Activated CD4-positive, CD25-positive, alpha-beta regulatory T cell treated with anti-CD3 and anti-CD28 coated beads, Interleukin-2, amount 50 U/mL, for 16 hours (primary cell): ENCODE measurements around the gene UQCRHL.
"Not testable (repeated sequence)": the region's sequence is repeated elsewhere in the genome, so short reads cannot be mapped to it uniquely, and the experiment has no call there.

ENCODE experiments used
- DNase-seq: peaks from one replicate; pipeline ENCODE4 v3.0.0-alpha.2; 2020; ENCODE audit warnings: low read depth, low spot score

The UQCRHL gene

GRCh38 chr1:15835741-15836510 is 28.5 kb upstream of the UQCRHL start:
- DNase-seq: peak; percentile 100

- no peak for DNase-seq
Observed at GRCh38 chr1:15835205-15835740, 27.8 kb upstream of the UQCRHL start.

GRCh38 chr1:15834406-15835204 is 27.2 kb upstream of the UQCRHL start:
- DNase-seq: peak; percentile 77

DNA sequence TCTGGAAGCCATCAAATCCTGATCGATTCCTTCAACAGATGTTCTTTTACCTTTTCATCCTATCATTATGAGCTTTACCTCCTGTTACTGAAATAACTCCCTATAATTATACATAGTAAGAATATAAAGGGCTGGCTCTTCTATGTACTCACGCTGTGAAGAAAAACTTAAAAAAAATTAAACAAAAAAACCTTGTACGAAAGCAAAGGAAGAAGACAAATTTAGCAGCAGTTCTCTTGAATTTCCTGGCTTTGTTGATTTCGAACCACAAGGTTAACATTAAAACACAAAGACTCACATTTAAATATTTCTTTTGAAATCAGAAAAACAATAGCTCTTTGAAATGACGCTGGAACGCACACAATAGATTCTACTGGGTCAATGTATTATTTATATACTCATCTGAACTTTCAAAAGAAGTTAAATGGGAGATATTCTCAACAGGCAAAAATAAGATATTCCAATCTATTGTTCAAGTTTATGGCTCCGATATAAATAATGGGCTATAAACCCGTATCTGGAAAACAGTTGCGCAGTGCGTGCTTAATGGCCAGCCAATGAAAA is 26.5 kb upstream of the UQCRHL start:
- DNase-seq: no peak

GRCh38 chr1:15833069-15833679 is 25.7 kb upstream of the UQCRHL start:
- no peak for DNase-seq

GRCh38 chr1:15830258-15830657 is 22.8 kb upstream of the UQCRHL start:
- DNase-seq: no peak

- not testable (repeated sequence) for DNase-seq
Observed at GRCh38 chr1:15828931-15829330, 21.5 kb upstream of the UQCRHL start.

GRCh38 chr1:15827567-15827966 is 20.1 kb upstream of the UQCRHL start:
- DNase-seq: not testable (repeated sequence)

DNA sequence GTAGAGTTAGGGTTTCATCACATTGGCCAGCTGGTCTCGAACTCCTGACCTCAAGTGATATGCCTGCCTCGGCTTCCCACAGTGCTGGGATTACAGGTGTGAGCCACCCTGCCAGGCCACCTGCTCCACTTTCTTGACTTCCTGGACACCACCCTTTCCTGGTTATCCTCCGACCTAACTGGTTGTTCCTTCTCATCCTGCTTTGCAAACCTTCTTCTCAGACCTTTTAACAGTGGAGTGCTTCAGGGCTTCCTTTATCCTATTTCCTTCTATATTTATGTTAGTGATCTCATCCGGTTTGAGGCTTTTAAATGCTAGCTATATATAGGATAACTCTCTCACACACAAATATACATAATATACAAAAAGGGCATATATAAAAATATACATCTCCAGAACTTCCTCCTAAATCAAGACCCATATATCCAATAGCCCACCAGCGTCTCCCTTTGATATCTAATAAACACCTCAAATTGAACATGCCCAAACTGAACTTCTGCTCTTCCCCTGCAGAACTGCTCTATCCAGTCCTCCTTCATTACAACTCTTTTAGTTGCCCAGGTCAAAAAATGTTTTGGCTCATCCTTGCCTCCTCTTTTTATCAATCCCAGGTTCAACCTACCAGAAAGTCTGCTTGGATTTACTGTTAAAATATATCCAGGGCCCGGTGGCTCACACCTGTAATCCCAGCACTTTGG is 19.5 kb upstream of the UQCRHL start:
- DNase-seq: no peak

GRCh38 chr1:15825800-15826199 is 18.4 kb upstream of the UQCRHL start:
- DNase-seq: no peak

GRCh38 chr1:15820478-15820877 is 13.0 kb upstream of the UQCRHL start:
- no peak for DNase-seq

GRCh38 chr1:15816674-15817073 is 9.2 kb upstream of the UQCRHL start:
- no peak for DNase-seq

GRCh38 chr1:15810073-15810472 is 2.6 kb upstream of the UQCRHL start:
- no peak for DNase-seq

- DNase-seq: no peak
Observed at GRCh38 chr1:15808955-15809354, 1.5 kb upstream of the UQCRHL start.

GRCh38 chr1:15807121-15807520 is 328 bp downstream of the UQCRHL start:
- no peak for DNase-seq

DNA sequence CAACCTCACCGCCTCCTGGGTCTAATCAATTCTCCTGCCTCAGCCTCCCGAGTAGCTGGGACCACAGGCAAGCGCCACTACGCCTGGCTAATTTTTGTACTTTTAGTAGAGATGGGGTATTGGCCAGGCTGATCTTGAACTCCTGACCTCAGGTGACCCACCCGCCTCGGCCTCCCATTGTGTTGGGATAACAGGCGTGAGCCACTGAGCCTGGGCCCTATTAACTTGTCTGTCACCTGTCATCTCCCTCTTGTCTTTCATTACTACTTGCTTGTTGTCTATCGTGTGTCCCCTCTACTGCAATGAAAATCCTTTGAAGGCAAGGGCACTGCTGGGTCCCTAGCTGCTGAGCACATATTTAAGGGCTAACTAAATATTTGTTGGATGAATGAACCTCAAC is 3.4 kb downstream of the UQCRHL start:
- DNase-seq: no peak

GRCh38 chr1:15803380-15803779 is 4.1 kb downstream of the UQCRHL start:
- no peak for DNase-seq

DNA sequence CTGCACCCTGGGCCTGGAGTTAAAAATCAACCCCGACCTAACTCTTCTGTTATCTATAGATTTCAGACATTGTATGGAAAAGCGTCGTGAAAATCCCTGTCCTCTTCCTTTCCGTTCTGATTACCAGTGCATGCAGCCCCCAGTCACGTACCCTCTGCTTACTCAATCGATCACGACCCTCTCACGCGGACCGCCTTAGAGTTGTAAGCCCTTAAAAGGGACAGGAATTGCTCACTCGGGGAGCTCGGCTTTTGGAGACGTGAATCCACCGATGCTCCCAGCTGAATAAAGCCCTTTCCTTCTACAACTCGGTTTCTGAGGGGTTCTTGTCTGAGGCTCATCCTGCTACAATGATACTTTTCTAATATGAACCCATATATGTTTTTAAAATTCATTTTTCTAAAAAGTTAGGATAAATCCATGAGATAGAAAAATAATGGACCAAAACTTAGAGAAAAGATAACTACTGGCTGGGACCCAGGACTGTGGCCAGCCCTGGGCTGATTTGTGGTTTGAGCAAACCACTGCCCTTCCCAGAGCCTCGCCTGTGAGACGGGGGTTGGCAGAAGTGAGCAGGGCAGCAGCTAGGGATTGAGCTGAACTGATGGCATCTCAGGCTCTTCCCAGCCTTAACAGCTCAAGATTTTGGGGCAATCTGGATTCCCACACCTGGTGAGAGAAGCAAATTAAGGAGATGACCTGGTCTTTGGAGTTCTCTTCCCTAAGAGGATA is 5.0 kb downstream of the UQCRHL start:
- no peak for DNase-seq

DNA sequence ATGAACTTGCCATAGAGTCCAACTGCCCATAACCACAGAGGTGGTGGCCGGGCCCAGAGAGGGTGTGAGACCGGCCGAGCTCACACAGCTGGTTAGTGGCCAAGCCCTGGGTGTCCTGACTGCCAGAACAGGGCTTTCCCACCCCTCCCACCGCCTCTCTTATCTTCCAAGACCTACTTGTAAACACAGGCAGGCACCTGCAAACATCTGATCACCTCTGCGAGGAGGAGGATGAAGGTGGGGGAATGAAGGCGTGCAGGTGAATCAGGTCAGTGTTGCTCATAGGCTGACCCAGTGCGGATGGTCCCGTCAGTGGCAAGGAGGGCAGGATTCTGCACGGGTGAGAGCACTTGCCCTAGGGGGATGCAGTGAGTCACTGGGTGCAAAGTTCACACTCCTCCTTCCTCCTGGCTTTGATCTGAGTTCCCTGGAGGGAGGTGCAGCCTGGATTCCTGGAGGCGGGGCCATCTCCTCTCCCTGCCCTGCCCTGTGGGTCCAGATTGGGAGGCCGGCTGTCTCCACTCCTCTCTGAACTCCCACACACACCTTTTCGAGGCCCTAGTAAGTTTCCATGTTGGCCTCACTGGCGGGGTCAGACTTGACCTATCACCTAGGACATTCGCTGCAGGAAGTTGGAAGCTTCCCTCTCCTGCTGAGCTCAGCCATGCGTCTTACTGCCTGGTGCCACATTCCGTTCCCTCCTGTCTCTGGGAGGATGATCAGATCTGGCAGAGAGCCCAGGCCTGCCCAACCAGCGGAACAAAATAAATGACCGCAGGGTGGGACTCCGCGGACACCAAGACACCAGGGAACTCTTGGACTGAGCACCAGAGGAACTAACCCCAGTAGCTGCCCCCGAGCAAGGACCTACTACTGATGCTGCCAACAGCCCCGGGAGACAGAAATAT is 7.3 kb downstream of the UQCRHL start:
- DNase-seq: no peak
